Tibial artery (tissue), 4 donors: ENCODE data around the gene NENF.

Source experiments
- DNase-seq, 2 donors: peaks; one replicate each; pipeline ENCODE4 v3.0.0-alpha.2; 2019
- H3K27ac ChIP-seq, 2 donors: fragments of 200-600 bp; sonication (generic) in 1 of 2; 1 replicate in 1 of 2; 2 replicates in 1 of 2; pipeline ENCODE4 v1.5.1; 2018 to 2019; ENCODE audit warnings: mild to moderate bottlenecking in 1 of 2
- H3K27me3 ChIP-seq, 2 donors: fragments of 200-600 bp; sonication (generic) in 1 of 2; one replicate each; pipeline versions ENCODE4 v1.5.1 to v1.6.0; 2016 to 2019
- H3K36me3 ChIP-seq, 3 donors: fragments of 200-600 bp; sonication (generic) in 2 of 3; one replicate each; pipeline ENCODE4 v1.5.1; 2016 to 2019; ENCODE audit warnings: mild to moderate bottlenecking in 2 of 3
- H3K4me1 ChIP-seq, 4 donors: fragments of 200-600 bp; sonication (generic) in 2 of 4; 1 replicate in 3 of 4; 2 replicates in 1 of 4; pipeline ENCODE4 v1.5.1; 2016 to 2019
- H3K4me3 ChIP-seq, 2 donors: fragments of 200-600 bp; sonication (generic) in 1 of 2; 1 replicate in 1 of 2; 2 replicates in 1 of 2; pipeline ENCODE4 v1.5.1; 2018 to 2019; ENCODE audit warnings: mild to moderate bottlenecking in 2 of 2
- H3K9me3 ChIP-seq, 3 donors: fragments of 200-600 bp; sonication (generic) in 1 of 3; one replicate each; pipeline ENCODE4 v1.5.1; 2016 to 2019
- CTCF ChIP-seq, 2 experiments: fragments of 200-600 bp in 1 of 2; fragments of 450-650 bp in 1 of 2; IDR thresholded peaks; one replicate each; pipeline ENCODE4 v1.5.1; 2017 to 2019; ENCODE audit warnings: antibody characterized with exemption in 2 of 2, mild to moderate bottlenecking in 1 of 2, moderate library complexity in 1 of 2
- intact Hi-C: fragments of 100-400 bp; cut with DNase I; formaldehyde crosslinking; loops from one replicate; pipeline ENCODE4 v1.15.0; 2023; ENCODE audit warnings: low total_unique reads

The NENF gene

DNA sequence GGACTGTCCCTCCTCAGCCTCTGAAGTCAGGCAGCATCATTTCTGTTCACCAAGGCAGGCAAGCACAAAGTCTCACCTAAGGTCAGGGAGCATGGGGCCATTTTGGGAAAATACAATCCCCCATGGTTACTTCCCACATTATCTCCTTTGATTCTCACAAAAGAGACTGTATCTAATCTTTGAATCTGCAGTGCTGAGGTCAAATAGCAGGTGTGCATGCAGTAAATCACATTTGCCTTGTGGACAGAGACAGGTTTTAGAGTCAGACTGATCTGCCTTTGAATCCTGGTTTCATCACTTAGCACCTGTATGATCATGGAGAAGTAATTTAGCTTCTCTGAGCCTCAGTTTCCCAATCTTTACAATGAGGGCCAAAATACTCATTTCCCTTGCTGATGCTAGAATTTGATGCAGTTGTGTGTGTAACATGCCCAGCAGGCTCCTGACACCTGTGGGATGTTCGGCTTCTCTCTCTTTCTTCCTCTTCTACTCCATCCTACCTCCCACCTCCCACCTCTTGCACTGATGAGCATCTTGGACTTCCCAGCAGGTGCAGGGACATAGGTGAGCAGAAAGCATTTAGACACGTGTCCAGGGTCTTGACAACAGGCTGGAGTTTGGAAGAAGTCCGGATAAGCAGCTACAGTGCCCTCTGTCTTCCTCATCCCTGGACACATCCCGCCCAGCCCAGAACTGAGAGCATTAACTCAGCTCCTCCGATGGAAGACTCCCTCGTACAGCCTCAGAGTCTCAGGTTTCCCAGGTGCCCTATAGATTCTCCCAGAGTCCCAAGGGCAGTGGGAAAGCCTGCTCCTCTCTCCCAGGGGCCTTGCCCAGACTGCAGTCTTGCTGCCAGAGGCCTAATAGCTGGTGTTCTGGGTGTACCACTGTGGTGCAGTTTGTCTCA, 18.9 kb downstream of the NENF start:
- intact Hi-C loops: loop anchor here (5.0 to 10.0 kb wide), 4 partner anchors 84 to 417 kb away; partner anchors contain the start of genes DTL and INTS7
- Histone ChIP-seq H3K27me3 (no peaks in the 10 kb centered on the region), H3K36me3 (peaks cover 3 to 16% (median 11%) of the 10 kb centered on the region in 3 donors), H3K4me1 (peaks cover 0 to 43% (median 26%) of the 10 kb centered on the region in 4 donors), H3K27ac (peak overlapping the region; percentile 80 to 87), H3K4me3 (no peak overlapping the region), H3K9me3 (no peaks in the 10 kb centered on the region)
- no peak for DNase-seq
- TF ChIP-seq CTCF (IDR thresholded peaks at IDR 0.05): no peak

DNA sequence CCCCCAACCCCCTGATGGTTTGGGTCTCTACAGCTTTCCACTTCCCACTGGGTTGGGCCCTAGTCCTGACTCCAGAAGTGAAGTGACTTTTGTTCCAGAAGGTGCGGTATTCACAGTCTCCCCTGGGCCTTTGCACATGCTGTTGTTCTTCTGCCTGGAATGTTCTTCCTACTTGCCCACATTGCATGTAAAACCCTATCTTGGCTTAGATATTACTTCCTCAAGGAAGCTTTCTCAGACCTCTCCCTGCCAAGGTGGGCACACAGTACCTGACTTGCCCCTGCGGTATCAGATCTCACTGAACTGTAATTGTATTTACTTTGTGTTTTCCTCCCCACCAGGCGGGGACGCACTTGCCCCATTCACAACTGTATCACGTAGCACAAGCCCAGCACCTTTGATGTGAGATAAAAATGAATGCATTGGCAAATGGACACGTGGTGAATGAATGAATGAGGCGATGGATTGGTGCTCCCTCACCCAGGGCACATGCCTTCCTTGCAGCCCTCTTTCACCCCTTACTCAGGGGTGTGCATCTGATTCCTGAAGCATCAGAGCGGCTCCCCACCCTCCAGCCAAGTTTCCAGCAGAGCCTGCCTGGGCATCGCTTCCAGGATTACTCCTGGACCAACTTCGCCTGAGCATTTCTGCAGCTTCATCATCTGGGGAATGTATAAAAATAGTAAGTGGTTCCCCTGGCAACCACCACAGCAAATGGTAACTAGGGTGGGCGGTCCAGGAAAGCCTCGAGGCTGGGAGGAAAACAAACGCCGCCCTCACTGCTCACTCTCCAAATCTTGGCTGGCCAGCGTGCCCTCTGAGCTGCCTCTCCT, 19.8 kb downstream of the NENF start:
- H3K27me3 ChIP-seq: no peaks in the 10 kb centered on the region
- intact Hi-C loops: loop anchor here (5.0 to 10.0 kb wide), 4 partner anchors 85 to 418 kb away; partner anchors contain the start of genes DTL and INTS7
- H3K36me3 ChIP-seq: peaks cover 0 to 7% (median 3%) of the 10 kb centered on the region in 3 donors
- H3K27ac ChIP-seq: peak overlapping the region; percentile 80 to 87
- peaks cover 0 to 44% (median 26%) of the 10 kb centered on the region in 4 donors for H3K4me1 ChIP-seq
- TF ChIP-seq CTCF (IDR thresholded peaks at IDR 0.05): no peak
- H3K4me3 ChIP-seq: no peak overlapping the region
- H3K9me3 ChIP-seq: no peaks in the 10 kb centered on the region
- peak; percentile 79 to 91 for DNase-seq

- H3K27me3 ChIP-seq: no peaks in the 10 kb centered on the region
- no peak for DNase-seq
- TF ChIP-seq CTCF (IDR thresholded peaks at IDR 0.05): no peak
- H3K4me1 ChIP-seq: peaks cover 0 to 44% (median 26%) of the 10 kb centered on the region in 4 donors
- intact Hi-C loops: loop anchor here (5.0 to 10.0 kb wide), 4 partner anchors 86 to 419 kb away; partner anchors contain the start of genes DTL and INTS7
- H3K36me3 ChIP-seq: peaks cover 0 to 4% (median 0%) of the 10 kb centered on the region in 3 donors
- no peaks in the 10 kb centered on the region for H3K9me3 ChIP-seq
- H3K27ac ChIP-seq: peak overlapping the region; percentile 80 to 87
- no peak overlapping the region for H3K4me3 ChIP-seq
Measured at GRCh38 chr1:212453156-212453857, 20.6 kb downstream of the NENF start.

GRCh38 chr1:212454741-212455140, 22.0 kb downstream of the NENF start:
- no peak overlapping the region for H3K27ac ChIP-seq
- no peak overlapping the region for H3K4me3 ChIP-seq
- H3K4me1 ChIP-seq: peaks cover 0 to 44% (median 26%) of the 10 kb centered on the region in 4 donors
- no peaks in the 10 kb centered on the region for H3K9me3 ChIP-seq
- peaks cover 0 to 4% (median 0%) of the 10 kb centered on the region in 3 donors for H3K36me3 ChIP-seq
- TF ChIP-seq CTCF (IDR thresholded peaks at IDR 0.05): no peak
- intact Hi-C loops: loop anchor here (5.0 to 10.0 kb wide), 5 partner anchors 87 to 420 kb away; partner anchors contain the start of genes DTL and INTS7
- no peak for DNase-seq
- H3K27me3 ChIP-seq: no peaks in the 10 kb centered on the region

GRCh38 chr1:212455401-212455800, 22.7 kb downstream of the NENF start:
- intact Hi-C loops: loop anchor here (5.0 to 10.0 kb wide), 2 partner anchors 383 to 421 kb away; partner anchors contain the start of genes DTL and INTS7
- H3K4me1 ChIP-seq: peaks cover 0 to 41% (median 24%) of the 10 kb centered on the region in 4 donors
- peaks cover 0 to under 1% (median 0%) of the 10 kb centered on the region in 3 donors for H3K36me3 ChIP-seq
- H3K4me3 ChIP-seq: no peak overlapping the region
- DNase-seq: no peak
- H3K27me3 ChIP-seq: no peaks in the 10 kb centered on the region
- H3K27ac ChIP-seq: peak overlapping the region; percentile 69 to 77
- no peak for TF ChIP-seq CTCF (IDR thresholded peaks at IDR 0.05)
- H3K9me3 ChIP-seq: no peaks in the 10 kb centered on the region
